ENCODE results near the gene OTOG. TPM values are rescaled to one million over a fixed set of nuclear protein-coding genes. Genes with fewer than 3 reads are reported as not detected.

Gene OTOG
- total RNA-seq, 2 experiments from 2014 or later = not detected

- Mint-ChIP-seq H3K36me3 (ENCODE audit: low read depth) (no peaks in the 10 kb centered on the region), H3K27ac (no peak overlapping the region), H3K4me3 (no peak overlapping the region), H3K27me3 (no peaks in the 10 kb centered on the region), H3K4me1 (no peaks in the 10 kb centered on the region), H3K9me3 (no peaks in the 10 kb centered on the region)
- ChIA-PET POLR2A (no interaction called here), CTCF (interaction anchor here (1.0 kb wide), 1 partner anchor 10 kb away, joined by 4 read pairs; no protein-coding TSS in a partner anchor)
- DNase-seq = no peak
Observed at GRCh38 chr11:17635551-17635938, 88.5 kb downstream of the OTOG start.

GRCh38 chr11:17636721-17637120, 89.7 kb downstream of the OTOG start:
- H3K4me3 Mint-ChIP-seq = no peak overlapping the region
- no peaks in the 10 kb centered on the region for H3K27me3 Mint-ChIP-seq
- no peak overlapping the region for H3K27ac Mint-ChIP-seq
- no peaks in the 10 kb centered on the region for H3K4me1 Mint-ChIP-seq
- H3K36me3 Mint-ChIP-seq (ENCODE audit: low read depth) = no peaks in the 10 kb centered on the region
- no peak for DNase-seq
- no peaks in the 10 kb centered on the region for H3K9me3 Mint-ChIP-seq
- ChIA-PET POLR2A (interaction anchor here (0.7 kb wide), 1 partner anchor 331 kb away, joined by 4 read pairs; no protein-coding TSS in a partner anchor), CTCF (no interaction called here)

DNA sequence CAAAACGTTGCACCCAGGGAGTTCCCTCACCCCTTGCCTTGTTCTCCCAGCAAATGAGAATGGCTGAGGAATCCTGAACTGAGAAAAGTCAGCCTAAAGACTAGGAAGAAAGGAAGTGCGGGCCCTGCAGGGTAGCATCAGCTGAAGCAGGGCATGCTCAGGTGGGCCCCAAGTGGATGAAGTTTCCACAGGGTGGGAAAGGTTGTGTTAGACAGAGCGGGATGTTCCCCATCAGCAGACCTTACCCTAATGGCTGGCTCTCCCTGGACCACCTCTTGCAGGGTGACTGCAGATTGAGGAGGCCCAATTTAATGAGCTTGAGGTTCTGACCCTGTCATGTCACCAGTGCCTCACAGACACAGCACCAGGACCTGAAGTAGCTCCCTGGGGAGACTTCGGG, 90.8 kb downstream of the OTOG start:
- Mint-ChIP-seq H3K9me3 (no peaks in the 10 kb centered on the region), H3K27ac (no peak overlapping the region), H3K4me1 (no peaks in the 10 kb centered on the region), H3K4me3 (no peak overlapping the region), H3K27me3 (no peaks in the 10 kb centered on the region), H3K36me3 (ENCODE audit: low read depth) (no peaks in the 10 kb centered on the region)
- CTCF ChIA-PET = no interaction called here
- DNase-seq = no peak
- POLR2A ChIA-PET = no interaction called here

DNA sequence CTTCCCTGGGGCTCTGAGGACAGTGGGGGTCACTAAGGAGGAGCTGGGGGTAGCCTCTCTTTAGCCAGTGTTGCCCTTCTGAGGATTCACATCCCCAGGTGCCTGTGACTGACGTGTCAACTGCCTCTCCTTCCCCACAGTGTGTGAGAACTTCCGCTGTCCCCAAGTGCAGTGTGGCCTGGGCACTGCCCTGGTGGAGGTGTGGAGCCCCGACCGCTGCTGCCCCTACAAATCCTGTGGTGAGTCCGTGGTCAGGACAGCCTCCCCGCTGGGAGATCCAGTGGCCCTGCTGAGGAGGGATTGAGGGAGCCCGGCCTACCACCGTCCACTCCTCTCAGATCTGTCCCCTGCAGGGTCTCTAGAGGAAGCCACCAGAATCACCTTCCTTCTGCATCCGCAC, 91.3 kb downstream of the OTOG start:
- CTCF ChIA-PET = no interaction called here
- H3K36me3 Mint-ChIP-seq (ENCODE audit: low read depth) = no peaks in the 10 kb centered on the region
- POLR2A ChIA-PET = no interaction called here
- no peaks in the 10 kb centered on the region for H3K27me3 Mint-ChIP-seq
- no peaks in the 10 kb centered on the region for H3K9me3 Mint-ChIP-seq
- no peak overlapping the region for H3K27ac Mint-ChIP-seq
- DNase-seq = no peak
- H3K4me1 Mint-ChIP-seq = no peaks in the 10 kb centered on the region
- H3K4me3 Mint-ChIP-seq = no peak overlapping the region

DNA sequence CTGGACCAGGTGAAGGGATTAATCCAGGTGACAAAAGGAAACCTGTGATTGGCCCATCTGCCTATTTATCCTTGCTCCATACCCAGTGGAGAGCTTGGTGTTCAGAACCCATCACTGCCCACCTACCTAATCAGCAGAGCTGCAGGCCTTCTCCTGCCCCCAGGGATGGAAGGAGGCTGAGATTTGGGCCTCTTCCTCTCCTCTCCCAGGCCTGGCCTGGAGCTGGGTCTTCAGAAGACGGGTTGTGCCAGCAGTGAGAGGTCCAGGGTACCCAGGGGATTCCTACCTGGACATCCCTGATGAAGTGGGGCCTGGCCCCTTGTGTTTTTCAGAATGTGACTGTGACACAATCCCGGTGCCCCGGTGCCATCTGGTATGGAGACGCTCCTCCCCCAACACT, 92.0 kb downstream of the OTOG start:
- Mint-ChIP-seq H3K9me3 (no peaks in the 10 kb centered on the region), H3K4me3 (no peak overlapping the region), H3K36me3 (ENCODE audit: low read depth) (no peaks in the 10 kb centered on the region), H3K4me1 (no peaks in the 10 kb centered on the region), H3K27ac (no peak overlapping the region), H3K27me3 (no peaks in the 10 kb centered on the region)
- ChIA-PET POLR2A (no interaction called here), CTCF (no interaction called here)
- DNase-seq = no peak

DNA sequence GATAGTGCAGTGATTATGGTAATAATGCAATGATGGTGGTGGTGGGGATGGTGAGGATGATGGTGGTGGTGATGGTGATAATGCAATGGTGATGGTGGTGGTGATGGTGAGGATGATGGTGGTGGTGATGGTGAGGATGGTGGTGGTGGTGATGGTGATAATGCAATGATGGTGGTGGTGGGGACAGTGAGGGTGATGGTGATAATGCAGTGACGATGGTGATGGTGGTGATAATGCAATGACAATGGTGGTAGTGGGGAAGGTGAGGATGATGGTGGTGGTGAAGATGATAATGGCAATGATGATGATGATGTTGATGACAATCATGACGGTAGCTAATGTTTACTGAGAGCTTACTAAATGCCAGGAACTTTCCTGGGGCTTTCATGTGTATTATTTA, 92.7 kb downstream of the OTOG start:
- no peaks in the 10 kb centered on the region for H3K27me3 Mint-ChIP-seq
- no peak overlapping the region for H3K4me3 Mint-ChIP-seq
- H3K36me3 Mint-ChIP-seq (ENCODE audit: low read depth) = no peaks in the 10 kb centered on the region
- no peaks in the 10 kb centered on the region for H3K4me1 Mint-ChIP-seq
- no peaks in the 10 kb centered on the region for H3K9me3 Mint-ChIP-seq
- CTCF ChIA-PET = no interaction called here
- POLR2A ChIA-PET = no interaction called here
- no peak for DNase-seq
- H3K27ac Mint-ChIP-seq = no peak overlapping the region

DNA sequence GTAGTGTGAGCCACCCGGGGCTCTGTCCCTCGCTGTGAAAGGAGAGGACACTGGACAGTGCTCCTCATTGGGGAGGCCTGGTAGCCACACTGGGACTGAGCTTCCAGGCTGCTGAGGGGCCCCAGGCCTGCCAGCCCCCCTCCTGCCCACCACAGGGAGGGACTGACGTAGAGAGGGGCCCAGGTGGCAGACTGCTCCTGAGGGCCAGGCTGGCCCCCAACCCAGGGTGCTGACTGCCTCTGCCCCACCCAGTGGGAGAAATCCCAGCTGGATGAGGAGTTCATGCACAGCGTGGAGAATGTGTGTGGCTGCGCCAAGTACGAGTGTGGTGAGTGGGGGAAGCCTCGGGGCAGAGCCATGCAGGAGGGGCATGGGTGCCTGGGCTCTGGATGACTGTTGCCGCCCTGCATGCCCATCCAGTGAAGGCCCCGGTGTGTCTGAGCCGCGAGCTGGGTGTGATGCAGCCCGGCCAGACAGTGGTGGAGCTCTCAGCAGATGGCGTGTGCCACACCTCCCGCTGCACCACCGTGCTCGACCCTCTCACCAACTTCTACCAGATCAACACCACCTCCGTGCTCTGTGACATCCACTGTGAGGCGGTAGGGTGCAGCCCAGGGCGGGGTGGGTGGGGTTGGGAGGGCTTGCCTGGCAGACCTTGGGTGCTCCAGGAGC, 93.6 kb downstream of the OTOG start:
- ChIA-PET CTCF (no interaction called here), POLR2A (no interaction called here)
- Mint-ChIP-seq H3K36me3 (ENCODE audit: low read depth) (no peaks in the 10 kb centered on the region), H3K4me3 (no peak overlapping the region), H3K27me3 (no peaks in the 10 kb centered on the region), H3K4me1 (no peaks in the 10 kb centered on the region), H3K9me3 (no peaks in the 10 kb centered on the region), H3K27ac (no peak overlapping the region)
- no peak for DNase-seq

GRCh38 chr11:17641792-17642350, 94.8 kb downstream of the OTOG start:
- no peak overlapping the region for H3K27ac Mint-ChIP-seq
- H3K36me3 Mint-ChIP-seq (ENCODE audit: low read depth) = no peaks in the 10 kb centered on the region
- H3K27me3 Mint-ChIP-seq = no peaks in the 10 kb centered on the region
- no peaks in the 10 kb centered on the region for H3K4me1 Mint-ChIP-seq
- no peak overlapping the region for H3K4me3 Mint-ChIP-seq
- POLR2A ChIA-PET = no interaction called here
- H3K9me3 Mint-ChIP-seq = no peaks in the 10 kb centered on the region
- CTCF ChIA-PET = no interaction called here
- DNase-seq = no peak

DNA sequence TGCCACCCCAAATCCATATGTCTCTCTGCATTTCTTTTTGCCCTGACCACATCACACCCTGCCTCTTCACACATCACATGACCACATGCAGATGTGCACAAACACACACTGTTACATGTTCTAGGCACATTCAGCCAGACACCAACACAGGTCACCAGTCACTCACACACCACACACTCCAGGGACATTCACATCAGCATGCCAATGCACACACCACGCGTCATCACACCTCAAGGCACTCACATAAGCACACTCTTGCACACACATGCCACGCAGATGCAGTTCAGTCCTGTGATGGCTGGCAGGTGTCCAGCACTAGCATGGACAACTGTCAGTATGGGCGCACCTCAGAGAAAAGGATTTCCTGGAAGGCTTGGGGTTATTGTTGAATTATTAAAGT, 95.3 kb downstream of the OTOG start:
- no peak for DNase-seq
- no peaks in the 10 kb centered on the region for H3K4me1 Mint-ChIP-seq
- ChIA-PET POLR2A (no interaction called here), CTCF (no interaction called here)
- H3K27ac Mint-ChIP-seq = no peak overlapping the region
- peaks cover 1% of the 10 kb centered on the region for H3K27me3 Mint-ChIP-seq
- H3K9me3 Mint-ChIP-seq = no peaks in the 10 kb centered on the region
- no peaks in the 10 kb centered on the region for H3K36me3 Mint-ChIP-seq (ENCODE audit: low read depth)
- no peak overlapping the region for H3K4me3 Mint-ChIP-seq

- H3K27me3 Mint-ChIP-seq = peaks cover 7% of the 10 kb centered on the region
- H3K9me3 Mint-ChIP-seq = no peaks in the 10 kb centered on the region
- no peak overlapping the region for H3K4me3 Mint-ChIP-seq
- no peak for DNase-seq
- ChIA-PET POLR2A (no interaction called here), CTCF (no interaction called here)
- H3K27ac Mint-ChIP-seq = no peak overlapping the region
- no peaks in the 10 kb centered on the region for H3K4me1 Mint-ChIP-seq
- H3K36me3 Mint-ChIP-seq (ENCODE audit: low read depth) = no peaks in the 10 kb centered on the region
Observed at GRCh38 chr11:17642980-17643379, 95.9 kb downstream of the OTOG start.

- POLR2A ChIA-PET = no interaction called here
- no peaks in the 10 kb centered on the region for H3K4me1 Mint-ChIP-seq
- no peak for DNase-seq
- CTCF ChIA-PET = interaction anchor here (1.2 kb wide), 1 partner anchor 68 kb away, joined by 3 read pairs; no protein-coding TSS in a partner anchor
- H3K27ac Mint-ChIP-seq = no peak overlapping the region
- H3K27me3 Mint-ChIP-seq = peaks cover 10% of the 10 kb centered on the region
- H3K4me3 Mint-ChIP-seq = no peak overlapping the region
- H3K9me3 Mint-ChIP-seq = no peaks in the 10 kb centered on the region
- H3K36me3 Mint-ChIP-seq (ENCODE audit: low read depth) = no peaks in the 10 kb centered on the region
Observed at GRCh38 chr11:17643506-17644405, 96.7 kb downstream of the OTOG start.

GRCh38 chr11:17645190-17645970, 98.3 kb downstream of the OTOG start:
- no peaks in the 10 kb centered on the region for H3K4me1 Mint-ChIP-seq
- ChIA-PET CTCF (interaction anchor here (1.2 kb wide), 2 partner anchors 10 to 69 kb away, joined by 3 to 4 read pairs; no protein-coding TSS in a partner anchor), POLR2A (no interaction called here)
- peaks cover 17% of the 10 kb centered on the region for H3K27me3 Mint-ChIP-seq
- DNase-seq = no peak
- no peak overlapping the region for H3K4me3 Mint-ChIP-seq
- no peak overlapping the region for H3K27ac Mint-ChIP-seq
- no peaks in the 10 kb centered on the region for H3K9me3 Mint-ChIP-seq
- H3K36me3 Mint-ChIP-seq (ENCODE audit: low read depth) = no peaks in the 10 kb centered on the region

All from activated CD4-positive, alpha-beta T cell treated with anti-CD3 and anti-CD28 coated beads, Interleukin-2, amount 10 ng/mL, durations not matched to agents 7 days and 5 days (primary cell).